ENCODE results near the gene SHKBP1. TPM values are rescaled to one million over a fixed set of nuclear protein-coding genes. Genes with fewer than 3 reads are reported as not detected.

The SHKBP1 gene
- total and polyA plus RNA-seq, 9 of the 15 experiments (the other 6 are each of a cell fraction or from before 2014, with no cell fraction given), result 1.2 to 58.1 (median 22.3) TPM

DNA sequence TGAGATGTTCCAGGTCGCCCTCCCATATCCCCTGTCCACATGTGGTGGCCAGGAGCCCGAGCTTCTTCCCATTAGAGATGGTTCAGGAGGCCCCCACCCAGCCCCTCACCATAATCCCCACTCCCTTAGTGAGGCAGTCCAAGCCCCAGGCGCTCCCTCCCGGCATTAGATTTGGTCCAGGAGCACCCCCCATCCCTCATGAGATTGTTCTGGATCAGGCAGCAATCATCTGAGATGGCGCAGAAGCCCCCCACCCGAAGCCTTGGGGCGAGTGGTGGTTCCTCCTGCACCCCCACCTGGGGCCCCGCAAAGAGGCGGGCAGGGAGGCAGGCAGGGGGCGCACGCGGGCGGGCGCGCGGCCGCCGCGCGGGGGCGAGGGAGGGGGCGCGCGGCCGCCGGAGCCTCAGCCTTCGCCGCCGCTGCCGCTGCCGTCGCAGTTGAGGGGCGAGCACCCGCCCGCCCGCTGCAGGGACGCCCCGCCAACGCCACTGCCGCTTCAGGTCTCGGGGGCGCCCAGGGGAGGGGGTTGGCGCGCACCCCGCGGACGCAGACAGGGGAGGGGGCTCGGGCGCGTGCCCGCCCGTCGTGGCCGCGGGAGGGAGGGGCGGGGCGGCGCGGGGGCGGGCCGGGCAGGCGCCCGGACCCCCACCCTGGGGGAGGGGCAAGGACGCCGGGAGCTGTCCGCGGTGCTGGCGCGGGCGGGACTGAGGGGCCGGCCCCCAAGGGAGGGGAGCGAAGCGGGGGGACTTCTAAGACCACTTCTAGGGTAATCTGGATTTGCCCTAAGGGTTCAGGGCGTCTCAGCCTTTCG is 46.4 kb upstream of the SHKBP1 start (continued):
- TF ChIP-seq RB1 (IDR thresholded peaks at IDR 0.05; ENCODE audit: low read depth) (peak; percentile 78; the same call in 1 of the 2 replicates), RAD21 (CRISPR knock-in tag; conservative IDR thresholded peaks at IDR 0.05 in 1 of 2, IDR thresholded peaks at IDR 0.05 in 1 of 2) (0 out of 4 replicates have a peak, but pooled peaks of 1 of the 2 experiments have one; percentile 19), CREM (IDR thresholded peaks at IDR 0.05; ENCODE audit: low read depth) (peak; percentile 27; the same call in 1 of the 2 replicates), IFI16 (CRISPR knock-in tag; IDR thresholded peaks at IDR 0.05) (no peak), BRF1 (IDR thresholded peaks at IDR 0.05; ENCODE audit: borderline replicate concordance, extremely low read depth, insufficient read length) (no peak), SRF (CRISPR knock-in tag; IDR thresholded peaks at IDR 0.05) (no peak; a peak in 1 of 4 replicates), DMBX1 (CRISPR knock-in tag; IDR thresholded peaks at IDR 0.05; ENCODE audit: borderline replicate concordance) (peak; percentile 70; the same call in 1 of the 2 replicates), MYNN (IDR thresholded peaks at IDR 0.05) (no peak), MYNN (CRISPR knock-in tag; IDR thresholded peaks at IDR 0.05) (0 out of 2 replicates have a peak, but pooled peaks have one; percentile 19), SMAD4 (CRISPR knock-in tag; conservative IDR thresholded peaks at IDR 0.05) (0 out of 2 replicates have a peak, but pooled peaks have one; percentile 48), ZBTB7A (IDR thresholded peaks at IDR 0.05; ENCODE audit: borderline replicate concordance, control insufficient read depth, low read depth, low read length) (peak; percentile 98), ZNF224 (CRISPR knock-in tag; IDR thresholded peaks at IDR 0.05) (no peak), CREB1 (IDR thresholded peaks at IDR 0.05) (no peak), CREB1 (CRISPR knock-in tag; IDR thresholded peaks at IDR 0.05) (no peak), TRIM28 (IDR thresholded peaks at IDR 0.05) (no peak), ZNF384 (IDR thresholded peaks at IDR 0.05; ENCODE audit: low read depth, low read length) (0 out of 2 replicates have a peak, but pooled peaks have one; percentile 5), YBX1 (IDR thresholded peaks at IDR 0.05) (no peak), HIVEP1 (CRISPR knock-in tag; IDR thresholded peaks at IDR 0.05) (no peak)
- TF ChIP-seq, protein P1, sequence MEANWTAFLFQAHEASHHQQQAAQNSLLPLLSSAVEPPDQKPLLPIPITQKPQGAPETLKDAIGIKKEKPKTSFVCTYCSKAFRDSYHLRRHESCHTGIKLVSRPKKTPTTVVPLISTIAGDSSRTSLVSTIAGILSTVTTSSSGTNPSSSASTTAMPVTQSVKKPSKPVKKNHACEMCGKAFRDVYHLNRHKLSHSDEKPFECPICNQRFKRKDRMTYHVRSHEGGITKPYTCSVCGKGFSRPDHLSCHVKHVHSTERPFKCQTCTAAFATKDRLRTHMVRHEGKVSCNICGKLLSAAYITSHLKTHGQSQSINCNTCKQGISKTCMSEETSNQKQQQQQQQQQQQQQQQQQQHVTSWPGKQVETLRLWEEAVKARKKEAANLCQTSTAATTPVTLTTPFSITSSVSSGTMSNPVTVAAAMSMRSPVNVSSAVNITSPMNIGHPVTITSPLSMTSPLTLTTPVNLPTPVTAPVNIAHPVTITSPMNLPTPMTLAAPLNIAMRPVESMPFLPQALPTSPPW (CRISPR knock-in tag; IDR thresholded peaks at IDR 0.05), result peak; percentile 91
- TF ChIP-seq, protein P2, sequence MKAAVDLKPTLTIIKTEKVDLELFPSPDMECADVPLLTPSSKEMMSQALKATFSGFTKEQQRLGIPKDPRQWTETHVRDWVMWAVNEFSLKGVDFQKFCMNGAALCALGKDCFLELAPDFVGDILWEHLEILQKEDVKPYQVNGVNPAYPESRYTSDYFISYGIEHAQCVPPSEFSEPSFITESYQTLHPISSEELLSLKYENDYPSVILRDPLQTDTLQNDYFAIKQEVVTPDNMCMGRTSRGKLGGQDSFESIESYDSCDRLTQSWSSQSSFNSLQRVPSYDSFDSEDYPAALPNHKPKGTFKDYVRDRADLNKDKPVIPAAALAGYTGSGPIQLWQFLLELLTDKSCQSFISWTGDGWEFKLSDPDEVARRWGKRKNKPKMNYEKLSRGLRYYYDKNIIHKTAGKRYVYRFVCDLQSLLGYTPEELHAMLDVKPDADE (conservative IDR thresholded peaks at IDR 0.05; ENCODE audit: control insufficient read depth, low read depth, low read length), result 0 out of 2 replicates have a peak, but pooled peaks have one; percentile 45
- TF ChIP-seq, protein P3, sequence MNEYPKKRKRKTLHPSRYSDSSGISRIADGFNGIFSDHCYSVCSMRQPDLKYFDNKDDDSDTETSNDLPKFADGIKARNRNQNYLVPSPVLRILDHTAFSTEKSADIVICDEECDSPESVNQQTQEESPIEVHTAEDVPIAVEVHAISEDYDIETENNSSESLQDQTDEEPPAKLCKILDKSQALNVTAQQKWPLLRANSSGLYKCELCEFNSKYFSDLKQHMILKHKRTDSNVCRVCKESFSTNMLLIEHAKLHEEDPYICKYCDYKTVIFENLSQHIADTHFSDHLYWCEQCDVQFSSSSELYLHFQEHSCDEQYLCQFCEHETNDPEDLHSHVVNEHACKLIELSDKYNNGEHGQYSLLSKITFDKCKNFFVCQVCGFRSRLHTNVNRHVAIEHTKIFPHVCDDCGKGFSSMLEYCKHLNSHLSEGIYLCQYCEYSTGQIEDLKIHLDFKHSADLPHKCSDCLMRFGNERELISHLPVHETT (CRISPR knock-in tag; conservative IDR thresholded peaks at IDR 0.05 in 1 of 2, IDR thresholded peaks at IDR 0.05 in 1 of 2), result peak; percentile 64 to 75; a peak in 1 of 4 replicates
- TF ChIP-seq, protein P4, sequence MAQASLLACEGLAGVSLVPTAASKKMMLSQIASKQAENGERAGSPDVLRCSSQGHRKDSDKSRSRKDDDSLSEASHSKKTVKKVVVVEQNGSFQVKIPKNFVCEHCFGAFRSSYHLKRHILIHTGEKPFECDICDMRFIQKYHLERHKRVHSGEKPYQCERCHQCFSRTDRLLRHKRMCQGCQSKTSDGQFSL (CRISPR knock-in tag; IDR thresholded peaks at IDR 0.05), result peak; percentile 94
- TF ChIP-seq, protein P4 (tag; IDR thresholded peaks at IDR 0.05), result peak in 1 of 2 experiments; percentile 79; a peak in 2 of 4 replicates

All from K562 (cell line).